Measurements from ENCODE around the gene TICAM1. TPM values are rescaled to one million over a fixed set of nuclear protein-coding genes. Genes with fewer than 3 reads are reported as not detected.

TICAM1 gene
- total and polyA plus RNA-seq, 2 of the 13 experiments (the other 11 are each of a cell fraction or from before 2014, with no cell fraction given) = 0.33 to 0.95 TPM

DNA sequence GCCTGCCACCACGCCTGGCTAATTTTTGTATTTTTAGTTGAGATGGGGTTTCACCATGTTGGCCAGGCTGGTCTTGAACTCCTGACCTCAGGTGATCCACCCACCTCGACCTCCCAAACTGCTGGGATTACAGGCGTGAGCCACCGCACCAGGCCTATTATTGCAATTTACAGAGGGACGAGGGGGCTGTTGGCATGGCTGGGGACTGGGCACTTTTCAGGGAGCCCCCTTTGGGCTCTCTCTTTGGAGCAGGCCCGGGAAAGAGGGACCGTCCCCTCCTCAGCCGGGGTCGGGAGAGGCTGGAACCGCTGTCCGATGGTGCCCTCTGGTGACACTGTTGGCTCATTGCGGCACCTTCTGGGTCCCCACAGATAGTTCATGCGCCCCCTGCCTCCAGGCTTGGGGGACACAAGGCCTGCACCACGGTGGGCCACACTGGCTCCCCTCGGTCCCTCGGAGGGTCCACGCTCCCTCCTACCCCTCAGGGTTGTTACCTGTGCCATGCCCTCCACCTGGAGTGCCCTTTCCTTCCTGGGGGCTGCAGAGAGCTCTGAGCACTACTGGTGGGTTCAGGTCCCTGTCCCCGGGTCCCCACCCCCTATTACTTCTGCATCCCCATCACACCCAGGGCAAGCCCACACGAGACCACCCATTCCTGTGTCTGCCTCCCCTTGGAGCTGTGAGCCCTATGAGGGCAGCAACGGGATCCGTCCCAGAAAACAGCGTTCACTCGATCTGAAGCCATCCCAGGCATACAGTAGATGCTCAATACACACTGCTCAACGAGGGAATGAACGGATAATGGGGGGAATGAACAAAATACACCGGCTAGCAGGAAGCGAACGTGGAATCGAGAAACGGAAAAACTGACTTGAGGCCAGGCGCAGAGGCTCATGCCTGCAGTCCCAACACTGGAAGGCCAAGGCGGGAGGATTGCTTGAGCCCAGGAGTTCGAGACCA lies 27.5 kb downstream of the TICAM1 start (continued):
- TF ChIP-seq, protein P1, sequence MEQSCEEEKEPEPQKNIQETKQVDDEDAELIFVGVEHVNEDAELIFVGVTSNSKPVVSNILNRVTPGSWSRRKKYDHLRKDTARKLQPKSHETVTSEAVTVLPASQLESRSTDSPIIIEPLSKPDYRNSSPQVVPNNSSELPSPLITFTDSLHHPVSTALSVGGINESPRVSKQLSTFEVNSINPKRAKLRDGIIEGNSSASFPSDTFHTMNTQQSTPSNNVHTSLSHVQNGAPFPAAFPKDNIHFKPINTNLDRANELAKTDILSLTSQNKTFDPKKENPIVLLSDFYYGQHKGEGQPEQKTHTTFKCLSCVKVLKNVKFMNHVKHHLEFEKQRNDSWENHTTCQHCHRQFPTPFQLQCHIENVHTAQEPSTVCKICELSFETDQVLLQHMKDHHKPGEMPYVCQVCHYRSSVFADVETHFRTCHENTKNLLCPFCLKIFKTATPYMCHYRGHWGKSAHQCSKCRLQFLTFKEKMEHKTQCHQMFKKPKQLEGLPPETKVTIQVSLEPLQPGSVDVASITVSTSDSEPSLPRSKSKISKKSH (CRISPR knock-in tag; IDR thresholded peaks at IDR 0.05; ENCODE audit: borderline replicate concordance) = no peak
- peak; percentile 32; the same call in 1 of the 2 replicates for TF ChIP-seq NFKBIZ (CRISPR knock-in tag; IDR thresholded peaks at IDR 0.05)
- TF ChIP-seq ZNF761 (CRISPR knock-in tag; conservative IDR thresholded peaks at IDR 0.05) = no peak
- TF ChIP-seq NPAS2 (CRISPR knock-in tag; IDR thresholded peaks at IDR 0.05; ENCODE audit: borderline replicate concordance) = no peak
- TF ChIP-seq, protein P2, sequence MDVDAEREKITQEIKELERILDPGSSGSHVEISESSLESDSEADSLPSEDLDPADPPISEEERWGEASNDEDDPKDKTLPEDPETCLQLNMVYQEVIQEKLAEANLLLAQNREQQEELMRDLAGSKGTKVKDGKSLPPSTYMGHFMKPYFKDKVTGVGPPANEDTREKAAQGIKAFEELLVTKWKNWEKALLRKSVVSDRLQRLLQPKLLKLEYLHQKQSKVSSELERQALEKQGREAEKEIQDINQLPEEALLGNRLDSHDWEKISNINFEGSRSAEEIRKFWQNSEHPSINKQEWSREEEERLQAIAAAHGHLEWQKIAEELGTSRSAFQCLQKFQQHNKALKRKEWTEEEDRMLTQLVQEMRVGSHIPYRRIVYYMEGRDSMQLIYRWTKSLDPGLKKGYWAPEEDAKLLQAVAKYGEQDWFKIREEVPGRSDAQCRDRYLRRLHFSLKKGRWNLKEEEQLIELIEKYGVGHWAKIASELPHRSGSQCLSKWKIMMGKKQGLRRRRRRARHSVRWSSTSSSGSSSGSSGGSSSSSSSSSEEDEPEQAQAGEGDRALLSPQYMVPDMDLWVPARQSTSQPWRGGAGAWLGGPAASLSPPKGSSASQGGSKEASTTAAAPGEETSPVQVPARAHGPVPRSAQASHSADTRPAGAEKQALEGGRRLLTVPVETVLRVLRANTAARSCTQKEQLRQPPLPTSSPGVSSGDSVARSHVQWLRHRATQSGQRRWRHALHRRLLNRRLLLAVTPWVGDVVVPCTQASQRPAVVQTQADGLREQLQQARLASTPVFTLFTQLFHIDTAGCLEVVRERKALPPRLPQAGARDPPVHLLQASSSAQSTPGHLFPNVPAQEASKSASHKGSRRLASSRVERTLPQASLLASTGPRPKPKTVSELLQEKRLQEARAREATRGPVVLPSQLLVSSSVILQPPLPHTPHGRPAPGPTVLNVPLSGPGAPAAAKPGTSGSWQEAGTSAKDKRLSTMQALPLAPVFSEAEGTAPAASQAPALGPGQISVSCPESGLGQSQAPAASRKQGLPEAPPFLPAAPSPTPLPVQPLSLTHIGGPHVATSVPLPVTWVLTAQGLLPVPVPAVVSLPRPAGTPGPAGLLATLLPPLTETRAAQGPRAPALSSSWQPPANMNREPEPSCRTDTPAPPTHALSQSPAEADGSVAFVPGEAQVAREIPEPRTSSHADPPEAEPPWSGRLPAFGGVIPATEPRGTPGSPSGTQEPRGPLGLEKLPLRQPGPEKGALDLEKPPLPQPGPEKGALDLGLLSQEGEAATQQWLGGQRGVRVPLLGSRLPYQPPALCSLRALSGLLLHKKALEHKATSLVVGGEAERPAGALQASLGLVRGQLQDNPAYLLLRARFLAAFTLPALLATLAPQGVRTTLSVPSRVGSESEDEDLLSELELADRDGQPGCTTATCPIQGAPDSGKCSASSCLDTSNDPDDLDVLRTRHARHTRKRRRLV (CRISPR knock-in tag; IDR thresholded peaks at IDR 0.05) = no peak
- no peak for TF ChIP-seq ZNF30 (CRISPR knock-in tag; IDR thresholded peaks at IDR 0.05)
- TF ChIP-seq ZNF747 (CRISPR knock-in tag; IDR thresholded peaks at IDR 0.05; ENCODE audit: borderline replicate concordance) = no peak
- TF ChIP-seq, protein P3, sequence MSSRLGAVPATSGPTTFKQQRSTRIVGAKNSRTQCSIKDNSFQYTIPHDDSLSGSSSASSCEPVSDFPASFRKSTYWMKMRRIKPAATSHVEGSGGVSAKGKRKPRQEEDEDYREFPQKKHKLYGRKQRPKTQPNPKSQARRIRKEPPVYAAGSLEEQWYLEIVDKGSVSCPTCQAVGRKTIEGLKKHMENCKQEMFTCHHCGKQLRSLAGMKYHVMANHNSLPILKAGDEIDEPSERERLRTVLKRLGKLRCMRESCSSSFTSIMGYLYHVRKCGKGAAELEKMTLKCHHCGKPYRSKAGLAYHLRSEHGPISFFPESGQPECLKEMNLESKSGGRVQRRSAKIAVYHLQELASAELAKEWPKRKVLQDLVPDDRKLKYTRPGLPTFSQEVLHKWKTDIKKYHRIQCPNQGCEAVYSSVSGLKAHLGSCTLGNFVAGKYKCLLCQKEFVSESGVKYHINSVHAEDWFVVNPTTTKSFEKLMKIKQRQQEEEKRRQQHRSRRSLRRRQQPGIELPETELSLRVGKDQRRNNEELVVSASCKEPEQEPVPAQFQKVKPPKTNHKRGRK (CRISPR knock-in tag; IDR thresholded peaks at IDR 0.05) = no peak
- no peak for TF ChIP-seq MBD4 (IDR thresholded peaks at IDR 0.05; ENCODE audit: borderline replicate concordance, low read length)
- TF ChIP-seq, protein P4, sequence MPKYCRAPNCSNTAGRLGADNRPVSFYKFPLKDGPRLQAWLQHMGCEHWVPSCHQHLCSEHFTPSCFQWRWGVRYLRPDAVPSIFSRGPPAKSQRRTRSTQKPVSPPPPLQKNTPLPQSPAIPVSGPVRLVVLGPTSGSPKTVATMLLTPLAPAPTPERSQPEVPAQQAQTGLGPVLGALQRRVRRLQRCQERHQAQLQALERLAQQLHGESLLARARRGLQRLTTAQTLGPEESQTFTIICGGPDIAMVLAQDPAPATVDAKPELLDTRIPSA (CRISPR knock-in tag; IDR thresholded peaks at IDR 0.05; ENCODE audit: borderline replicate concordance) = no peak
- TF ChIP-seq ELF4 (CRISPR knock-in tag; IDR thresholded peaks at IDR 0.05; ENCODE audit: borderline replicate concordance) = no peak
- TF ChIP-seq ZNF3 (CRISPR knock-in tag; IDR thresholded peaks at IDR 0.05) = no peak
- no peak for TF ChIP-seq PRDM10 (CRISPR knock-in tag; IDR thresholded peaks at IDR 0.05; ENCODE audit: low read depth)
- TF ChIP-seq HNRNPLL (IDR thresholded peaks at IDR 0.05; ENCODE audit: low read depth, low read length, poor library complexity, severe bottlenecking) = peak; percentile 30

Measured in HepG2 (cell line).